HCT116 (cell line): ENCODE data around the gene SMARCAL1. TPM values are rescaled to one million over a fixed set of nuclear protein-coding genes. Genes with fewer than 3 reads are reported as not detected.

Source experiments
- ATAC-seq: fragments of 200-7000 bp; cut with Tn5 transposase; 2 replicates; pipeline ENCODE4 v1.9.1; 2020; ENCODE audit warnings: mild to moderate bottlenecking, moderate library complexity
- BruUV-seq: library from RNA; stranded (reverse); fragments of 400-500 nt; replicated peaks from 2 replicates; lab custom pipeline; 2021; lab: Mats Ljungman, UMichigan
- CTCF ChIA-PET: fragments of 300-600 bp; sonication (Branson Sonifier 250); formaldehyde crosslinking; loops from one replicate; lab custom pipeline; 2021; ENCODE audit warnings: antibody characterized with exemption; lab: Charles Lee
- POLR2A ChIA-PET: fragments of 300-600, 350-600 bp; sonication (Branson Sonifier 250); formaldehyde crosslinking; loops from one replicate; lab custom pipeline; 2021; ENCODE audit warnings: antibody characterized with exemption; lab: Charles Lee
- RAD21 ChIA-PET, 2 experiments: fragments of 300-600 bp; sonication (Branson Sonifier 250); formaldehyde crosslinking; loops; one replicate each; lab custom pipeline; 2023; ENCODE audit warnings: low total read pairs in 2 of 2; ENCODE audit not compliant: uncharacterized antibody in 2 of 2, unreplicated experiment in 2 of 2, low non-redundant PET in 1 of 2; lab: Charles Lee
- DNase-seq: peaks from one replicate; pipeline ENCODE4 v3.0.0-alpha.2; 2010; ENCODE audit warnings: low read depth, low spot score
- H2AFZ ChIP-seq: fragments of 200-600 bp; shearing (Covaris generic), sonication (generic); 2 replicates; pipeline ENCODE4 v1.6.1; 2017; ENCODE audit warnings: low read depth, mixed run types, mixed read lengths, antibody characterized with exemption, low read length; ENCODE audit not compliant: poor library complexity, severe bottlenecking
- H3K27ac ChIP-seq: 2 replicates; pipeline ENCODE4 v1.5.1; 2012; ENCODE audit warnings: low read depth, low read length
- H3K27me3 ChIP-seq: fragments of 200-600 bp; sonication (generic); 2 replicates; pipeline ENCODE4 v1.6.1; 2016; ENCODE audit warnings: mixed run types, low read length, mixed read lengths; ENCODE audit not compliant: insufficient read depth
- H3K36me3 ChIP-seq, 2 experiments: fragments of 200-500 bp in 1 of 2; fragments of 200-600 bp in 1 of 2; sonication (Bioruptor generic) in 1 of 2; sonication (generic) in 1 of 2; 2 replicates each; pipeline versions ENCODE4 v1.5.1 to v1.6.1; 2014 to 2016; ENCODE audit warnings: low read length in 2 of 2, inconsistent platforms in 1 of 2, mixed read lengths in 1 of 2, mixed run types in 1 of 2; ENCODE audit not compliant: insufficient read depth in 2 of 2, control insufficient read depth in 1 of 2
- H3K4me1 ChIP-seq, 2 experiments: fragments of 200-600 bp in 1 of 2; sonication (generic) in 1 of 2; 2 replicates each; pipeline versions ENCODE4 v1.5.1 to v1.6.1; 2012 to 2017; ENCODE audit warnings: low read length in 2 of 2, inconsistent platforms in 1 of 2, mild to moderate bottlenecking in 1 of 2, mixed read lengths in 1 of 2, mixed run types in 1 of 2, moderate library complexity in 1 of 2; ENCODE audit not compliant: insufficient read depth in 2 of 2, control insufficient read depth in 1 of 2
- H3K4me2 ChIP-seq: fragments of 200-600 bp; sonication (generic); 2 replicates; pipeline ENCODE4 v1.6.1; 2017; ENCODE audit warnings: mixed run types, low read length, mixed read lengths
- H3K4me3 ChIP-seq, 2 experiments: fragments of 200-600 bp in 1 of 2; sonication (generic) in 1 of 2; replicated peaks in 1 of 2; 2 replicates each; pipeline ENCODE4 v1.5.1; 2011 to 2016; ENCODE audit warnings: low read length in 2 of 2, control low read depth in 1 of 2, low read depth in 1 of 2, mild to moderate bottlenecking in 1 of 2, mixed read lengths in 1 of 2, mixed run types in 1 of 2
- H3K79me2 ChIP-seq: fragments of 200-600 bp; sonication (generic); 2 replicates; pipeline ENCODE4 v1.6.1; 2017; ENCODE audit warnings: mild to moderate bottlenecking, mixed run types, low read length, moderate library complexity, mixed read lengths; ENCODE audit not compliant: insufficient read depth
- H3K9ac ChIP-seq: fragments of 200-600 bp; sonication (generic); 2 replicates; pipeline ENCODE4 v1.6.1; 2016; ENCODE audit warnings: low read length, mixed read lengths
- H3K9me2 ChIP-seq: fragments of 200-600 bp; sonication (generic), shearing (Covaris generic); 2 replicates; pipeline ENCODE4 v1.6.1; 2017; ENCODE audit warnings: mixed run types, mild to moderate bottlenecking, moderate library complexity; ENCODE audit not compliant: insufficient read depth
- H3K9me3 ChIP-seq, 2 experiments: fragments of 200-500 bp in 1 of 2; fragments of 200-600 bp in 1 of 2; sonication (Bioruptor generic) in 1 of 2; sonication (generic) in 1 of 2; 2 replicates each; pipeline ENCODE4 v1.6.1; 2014 to 2017; ENCODE audit warnings: low read length in 2 of 2, mixed read lengths in 2 of 2, inconsistent platforms in 1 of 2, low read depth in 1 of 2, mild to moderate bottlenecking in 1 of 2, mixed run types in 1 of 2, moderate library complexity in 1 of 2; ENCODE audit not compliant: control insufficient read depth in 1 of 2, insufficient read depth in 1 of 2
- H4K20me1 ChIP-seq: fragments of 200-600 bp; sonication (generic), shearing (Covaris generic); 2 replicates; pipeline ENCODE4 v1.6.1; 2017; ENCODE audit warnings: mixed run types, mild to moderate bottlenecking, moderate library complexity; ENCODE audit not compliant: insufficient read depth
- ATF3 ChIP-seq: IDR thresholded peaks from 2 replicates; pipeline ENCODE4 v1.6.1; 2012
- CBX3 ChIP-seq: IDR thresholded peaks from 2 replicates; pipeline ENCODE4 v1.6.1; 2012; ENCODE audit warnings: low read depth
- CEBPB ChIP-seq: IDR thresholded peaks from 2 replicates; pipeline ENCODE4 v1.6.1; 2012; ENCODE audit warnings: low read depth
- EGR1 ChIP-seq: IDR thresholded peaks from 2 replicates; pipeline ENCODE4 v1.6.1; 2012; ENCODE audit warnings: low read depth
- EZH2 ChIP-seq: fragments of 200-600 bp; sonication (generic); IDR thresholded peaks from 2 replicates; pipeline ENCODE4 v1.6.1; 2017; ENCODE audit warnings: antibody characterized with exemption, mixed run types
- EZH2phosphoT487 ChIP-seq: fragments of 200-600 bp; IDR thresholded peaks from 2 replicates; pipeline ENCODE4 v1.6.1; 2018; ENCODE audit warnings: antibody characterized with exemption, borderline replicate concordance
- FOSL1 ChIP-seq: IDR thresholded peaks from 2 replicates; pipeline ENCODE4 v1.6.1; 2012; ENCODE audit warnings: low read depth
- POLR2A ChIP-seq: IDR thresholded peaks from 2 replicates; pipeline ENCODE4 v1.7.0; 2011; ENCODE audit warnings: borderline replicate concordance; ENCODE audit not compliant: insufficient read depth, insufficient read length; ENCODE audit errors: extremely low read depth
- RAD21 ChIP-seq: IDR thresholded peaks from 2 replicates; pipeline ENCODE4 v1.6.1; 2012; ENCODE audit warnings: low read depth, mild to moderate bottlenecking
- SIN3A ChIP-seq: IDR thresholded peaks from 2 replicates; pipeline ENCODE4 v1.6.1; 2012; ENCODE audit warnings: low read depth
- SP1 ChIP-seq: IDR thresholded peaks from 2 replicates; pipeline ENCODE4 v1.6.1; 2012; ENCODE audit warnings: low read depth
- SRF ChIP-seq: IDR thresholded peaks from 2 replicates; pipeline ENCODE4 v1.6.1; 2012; ENCODE audit warnings: low read depth
- YY1 ChIP-seq: IDR thresholded peaks from 2 replicates; pipeline ENCODE4 v1.6.1; 2011; ENCODE audit warnings: low read length, low read depth, moderate library complexity, mild to moderate bottlenecking; ENCODE audit not compliant: insufficient replicate concordance; ENCODE audit errors: extremely low read depth
- ZBTB33 ChIP-seq: IDR thresholded peaks from 2 replicates; pipeline ENCODE4 v1.6.1; 2011; ENCODE audit warnings: mild to moderate bottlenecking, low read length, moderate library complexity; ENCODE audit not compliant: insufficient replicate concordance; ENCODE audit errors: extremely low read depth
- ZFX ChIP-seq: fragments of 450-650 bp; IDR thresholded peaks from 2 replicates; pipeline ENCODE4 v1.6.1; 2017
- ZNF274 ChIP-seq: fragments of 200-500 bp; sonication (Bioruptor generic); IDR thresholded peaks from 2 replicates; pipeline ENCODE4 v1.6.1; 2014; ENCODE audit warnings: mild to moderate bottlenecking, low read depth, low read length, inconsistent platforms
- intact Hi-C: fragments of 100-400 bp; cut with micrococcal nuclease; formaldehyde crosslinking; loops from 2 replicates; pipeline ENCODE4 v1.10.0; 2022
- total RNA-seq: library from RNA; stranded (reverse); gene quantifications from one replicate; pipeline ENCODE4 v1.2.1, GENCODE V29; 2021; ENCODE audit not compliant: unreplicated experiment

Gene SMARCAL1
- total RNA-seq, 1 experiment from 2014 or later = 18.0 TPM

GRCh38 chr2:216474925-216475670 lies 62.8 kb downstream of the SMARCAL1 start:
- intact Hi-C loops = no loop called here
- Histone ChIP-seq H3K79me2 (no peaks in the 10 kb centered on the region), H3K36me3 (peaks cover 0 to 3% of the 10 kb centered on the region in 2 experiments; a peak in 1 of 4 replicates), H4K20me1 (no peaks in the 10 kb centered on the region), H3K9ac (no peak overlapping the region), H3K4me2 (no peak overlapping the region), H3K4me3 (no peak overlapping the region), H3K4me1 (peaks cover 0 to 14% of the 10 kb centered on the region in 2 experiments; a peak in 2 of 4 replicates), H3K9me2 (no peaks in the 10 kb centered on the region), H3K9me3 (no peaks in the 10 kb centered on the region), H2AFZ (no peak overlapping the region), H3K27me3 (no peaks in the 10 kb centered on the region), H3K27ac (no peak overlapping the region)
- ChIA-PET RAD21 (no interaction called here), POLR2A (no interaction called here), CTCF (no interaction called here)
- ATAC-seq (no peak), DNase-seq (no peak)
- no TSS peak for BruUV-seq
- no peak for TF ChIP-seq ZFX
- no peak for TF ChIP-seq ZNF274
- TF ChIP-seq SRF = no peak
- no peak for TF ChIP-seq SP1
- TF ChIP-seq EGR1 = no peak

GRCh38 chr2:216475767-216476166 lies 63.5 kb downstream of the SMARCAL1 start:
- TF ChIP-seq POLR2A (no peak), ZBTB33 (no peak), YY1 (no peak), CEBPB (no peak), ATF3 (no peak), CBX3 (no peak), RAD21 (no peak), SIN3A (no peak), EZH2 (no peak), FOSL1 (no peak), EGR1 (no peak), EZH2phosphoT487 (no peak)
- TF ChIP-seq, all 23 proteins: peak for 0
- H3K9me3 ChIP-seq = no peaks in the 10 kb centered on the region
- intact Hi-C loops = no loop called here
- H3K9me2 ChIP-seq = no peaks in the 10 kb centered on the region
- ATAC-seq (no peak), DNase-seq (no peak)
- H3K27me3 ChIP-seq = no peaks in the 10 kb centered on the region
- ChIA-PET POLR2A (no interaction called here), RAD21 (no interaction called here), CTCF (no interaction called here)
- peaks cover 0 to 3% of the 10 kb centered on the region in 2 experiments; a peak in 1 of 4 replicates for H3K36me3 ChIP-seq
- no peak overlapping the region for H3K4me3 ChIP-seq
- H3K79me2 ChIP-seq = no peaks in the 10 kb centered on the region
- H3K4me1 ChIP-seq = peaks cover 0 to 14% of the 10 kb centered on the region in 2 experiments; a peak in 2 of 4 replicates
- H2AFZ ChIP-seq = no peak overlapping the region
- BruUV-seq = no TSS peak
- H4K20me1 ChIP-seq = no peaks in the 10 kb centered on the region
- no peak overlapping the region for H3K9ac ChIP-seq
- H3K27ac ChIP-seq = no peak overlapping the region
- no peak overlapping the region for H3K4me2 ChIP-seq
